ENCODE measurements around the gene PTPRF. TPM values are rescaled to one million over a fixed set of nuclear protein-coding genes. Genes with fewer than 3 reads are reported as not detected.
A peak's percentile ranks its signal among the peaks of the same experiment; 100 is the strongest.
"Not testable (repeated sequence)": the region's sequence is repeated elsewhere in the genome, so short reads cannot be mapped to it uniquely, and the experiment has no call there.

Gene PTPRF
- total RNA-seq = 290 TPM

GRCh38 chr1:43530483-43531106 lies at the start of gene PTPRF:
TSS of gene PTPRF (plus strand) at chr1:43530883. CDS start at chr1:43545076, 14,193 bp downstream.
- ATAC-seq (peak; percentile 74), DNase-seq (ENCODE audit: low spot score) (peak; percentile 80)

- ATAC-seq = no peak
- DNase-seq (ENCODE audit: low spot score) = no peak
These were observed 49.2 kb upstream of the PTPRF start for GRCh38 chr1:43481491-43481890.

- DNase-seq (ENCODE audit: low spot score) (no peak), ATAC-seq (no peak)
These were observed 48.5 kb upstream of the PTPRF start for GRCh38 chr1:43482215-43482614.

GRCh38 chr1:43484367-43484766 lies 46.3 kb upstream of the PTPRF start:
- ATAC-seq (no peak), DNase-seq (ENCODE audit: low spot score) (no peak)

GRCh38 chr1:43488165-43488564 lies 42.5 kb upstream of the PTPRF start:
- DNase-seq (ENCODE audit: low spot score) = no peak
- no peak for ATAC-seq

- no peak for DNase-seq (ENCODE audit: low spot score)
- no peak for ATAC-seq
These were observed 39.6 kb upstream of the PTPRF start for GRCh38 chr1:43491061-43491460.

GRCh38 chr1:43492826-43493225 lies 37.9 kb upstream of the PTPRF start:
- DNase-seq (ENCODE audit: low spot score) (no peak), ATAC-seq (no peak)

- ATAC-seq (peak; percentile 97), DNase-seq (ENCODE audit: low spot score) (no peak)
These were observed 36.8 kb upstream of the PTPRF start for GRCh38 chr1:43493661-43494450.

- ATAC-seq (no peak), DNase-seq (ENCODE audit: low spot score) (no peak)
These were observed 35.5 kb upstream of the PTPRF start for GRCh38 chr1:43495204-43495603.

- ATAC-seq (no peak), DNase-seq (ENCODE audit: low spot score) (no peak)
These were observed 30.8 kb upstream of the PTPRF start for GRCh38 chr1:43499898-43500297.

GRCh38 chr1:43501806-43502205 lies 28.9 kb upstream of the PTPRF start:
- DNase-seq (ENCODE audit: low spot score); ATAC-seq: not testable (repeated sequence)

- no peak for DNase-seq (ENCODE audit: low spot score)
- ATAC-seq = no peak
These were observed 27.1 kb upstream of the PTPRF start for GRCh38 chr1:43503534-43503933.

GRCh38 chr1:43505077-43505780 lies 25.5 kb upstream of the PTPRF start:
- no peak for ATAC-seq

GRCh38 chr1:43506233-43506632 lies 24.4 kb upstream of the PTPRF start:
- DNase-seq (ENCODE audit: low spot score) = no peak
- ATAC-seq = no peak

More at GRCh38 chr1:43505077-43505780, 25.5 kb upstream of the PTPRF start:
- no peak for DNase-seq (ENCODE audit: low spot score)

GRCh38 chr1:43507296-43508295 lies 23.1 kb upstream of the PTPRF start:
- DNase-seq (ENCODE audit: low spot score) (no peak), ATAC-seq (no peak)

- DNase-seq (ENCODE audit: low spot score) = no peak
- ATAC-seq = no peak
These were observed 21.5 kb upstream of the PTPRF start for GRCh38 chr1:43509007-43509739.

GRCh38 chr1:43509740-43510375 lies 20.8 kb upstream of the PTPRF start:
- no peak for DNase-seq (ENCODE audit: low spot score)
- ATAC-seq = no peak

- DNase-seq (ENCODE audit: low spot score) (no peak), ATAC-seq (no peak)
These were observed 20.1 kb upstream of the PTPRF start for GRCh38 chr1:43510621-43511020.

GRCh38 chr1:43511394-43511793 lies 19.3 kb upstream of the PTPRF start:
- ATAC-seq = no peak
- DNase-seq (ENCODE audit: low spot score) = no peak
